Glomerular endothelial cell (primary cell): ENCODE data around the gene APOB. TPM values are rescaled to one million over a fixed set of nuclear protein-coding genes. Genes with fewer than 3 reads are reported as not detected.

Experiments used
- DNase-seq: peaks from one replicate; pipeline ENCODE4 v3.0.0-alpha.2; 2011; ENCODE audit warnings: low read depth, low spot score; ENCODE audit errors: extremely low read depth
- total RNA-seq: library from RNA; depleted of rRNA; stranded (reverse); fragments of >200 nt; gene quantifications from 2 replicates; pipeline ENCODE4 v1.2.3, GENCODE V29; 2015

Gene APOB
- total RNA-seq, 1 donor from 2014 or later: 0.18 TPM

DNA sequence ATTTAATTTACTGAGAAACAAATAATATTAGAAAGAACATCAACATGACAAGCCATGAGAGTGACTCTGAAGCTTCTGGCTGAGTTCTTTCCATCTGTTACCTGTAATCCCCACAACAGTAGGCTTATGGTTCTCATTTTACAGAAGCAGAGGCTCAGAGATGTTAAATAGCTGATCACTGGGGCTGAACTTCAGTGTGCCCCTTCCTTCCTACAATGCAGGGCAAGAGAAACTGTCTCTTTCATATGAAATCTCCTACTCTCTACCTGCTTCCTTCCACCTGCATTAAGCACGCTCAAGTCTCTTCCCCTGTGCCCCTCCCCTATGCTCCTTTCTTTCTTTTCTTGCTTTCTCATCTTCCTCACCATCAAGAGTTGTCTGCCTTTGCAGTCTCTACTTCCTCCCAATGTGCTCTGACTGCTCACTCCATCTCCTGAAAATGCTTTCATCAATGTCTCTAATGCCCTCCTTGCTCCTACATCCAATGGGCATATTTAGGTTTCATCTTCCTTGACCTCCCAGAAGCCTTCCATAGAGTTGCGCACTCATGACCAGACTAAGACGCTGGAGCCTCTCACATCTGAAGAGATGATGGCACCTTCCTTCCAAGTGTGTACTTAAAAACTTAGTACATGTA lies 23.7 kb downstream of the APOB start:
- no peak for DNase-seq

DNA sequence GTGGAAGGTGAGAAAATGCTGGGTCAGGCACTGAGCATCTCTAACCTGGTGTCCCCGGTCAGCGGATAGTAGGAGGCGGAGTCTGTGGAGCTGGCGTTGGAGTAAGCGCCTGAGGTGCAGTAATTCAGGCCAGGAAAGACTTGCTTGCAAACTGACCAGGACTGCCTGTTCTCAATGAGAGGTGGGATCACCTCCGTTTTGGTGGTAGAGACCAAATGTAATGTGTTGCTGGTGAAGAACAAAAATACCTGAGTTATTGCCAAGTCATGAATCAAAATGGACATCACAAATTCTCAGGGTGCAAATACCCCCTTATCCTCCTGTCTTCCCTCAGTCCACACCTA lies 24.2 kb downstream of the APOB start:
- no peak for DNase-seq

DNA sequence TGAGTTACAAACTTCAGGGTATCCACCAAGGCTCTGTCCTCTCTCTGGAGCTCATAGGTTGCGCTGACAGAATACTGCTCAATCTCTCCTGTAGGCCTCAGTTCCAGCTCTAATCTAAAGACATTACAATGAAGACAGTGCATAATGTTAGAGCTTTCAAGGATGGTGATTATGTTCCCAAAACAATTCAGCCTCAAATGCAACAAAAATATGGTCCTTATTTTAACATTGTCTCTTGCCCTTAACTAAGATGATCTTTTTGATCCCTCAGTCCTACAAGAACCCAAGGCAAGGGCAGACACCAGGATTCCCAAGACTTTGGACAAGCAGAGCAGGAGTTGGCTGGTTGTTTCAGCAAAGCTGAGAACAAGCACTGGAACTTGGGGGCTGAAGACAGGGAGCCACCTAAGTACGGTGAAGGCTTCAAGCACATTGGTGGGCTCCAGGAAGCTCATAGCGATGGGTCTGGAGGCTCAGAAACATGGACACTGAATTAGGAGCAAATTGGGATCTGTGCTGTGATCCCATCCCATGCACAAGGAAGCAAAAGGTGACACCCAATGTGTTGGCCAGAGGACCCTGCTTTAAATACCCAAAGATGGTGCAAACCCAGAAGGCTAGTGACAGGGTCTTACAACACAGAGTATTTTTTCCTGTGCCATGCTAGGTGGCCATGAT lies 24.7 kb downstream of the APOB start:
- no peak for DNase-seq

DNA sequence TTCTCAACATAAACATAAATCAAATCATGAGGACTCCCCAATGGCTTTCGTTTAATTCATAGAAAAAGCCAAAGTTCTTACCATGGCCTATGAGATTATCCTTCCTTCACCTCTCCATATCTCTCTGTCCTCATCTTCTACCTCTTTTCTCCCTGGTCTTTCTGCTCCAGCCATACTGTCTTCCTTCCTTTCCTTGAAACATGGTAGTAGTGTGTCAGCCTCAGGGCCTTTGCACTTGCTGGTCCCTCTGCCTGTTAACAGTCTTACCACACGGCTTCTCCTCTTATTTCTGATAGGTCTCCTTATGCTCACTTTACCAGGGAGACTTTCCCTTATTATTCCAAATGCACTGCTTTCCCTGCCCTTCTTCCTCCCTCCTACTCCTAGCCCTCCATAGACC lies 25.6 kb downstream of the APOB start:
- DNase-seq: no peak

DNA sequence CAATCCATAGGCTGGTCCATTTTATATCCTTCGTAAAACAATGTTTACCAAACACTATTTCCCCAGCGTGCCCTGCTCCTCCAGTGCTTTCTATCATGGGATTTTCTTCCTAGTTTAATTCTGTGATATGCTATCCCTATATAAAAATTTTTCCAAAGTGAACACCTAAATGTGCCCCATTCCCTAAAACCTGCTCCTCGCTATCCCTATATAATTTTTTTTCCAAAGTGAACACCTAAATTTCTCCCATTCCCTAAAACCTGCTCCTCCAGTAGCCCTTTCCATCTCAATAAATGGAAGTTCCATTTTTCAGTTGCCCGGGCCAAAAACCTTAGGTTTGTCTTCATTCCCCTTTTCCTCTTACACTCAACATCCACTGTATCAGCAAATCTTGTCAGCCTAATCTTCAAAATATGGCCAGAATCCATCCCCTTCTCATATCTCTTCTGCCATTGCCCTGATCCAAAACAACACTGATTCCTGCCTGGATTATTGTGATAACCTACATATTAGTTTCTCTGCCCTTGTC lies 26.1 kb downstream of the APOB start:
- DNase-seq: no peak

DNA sequence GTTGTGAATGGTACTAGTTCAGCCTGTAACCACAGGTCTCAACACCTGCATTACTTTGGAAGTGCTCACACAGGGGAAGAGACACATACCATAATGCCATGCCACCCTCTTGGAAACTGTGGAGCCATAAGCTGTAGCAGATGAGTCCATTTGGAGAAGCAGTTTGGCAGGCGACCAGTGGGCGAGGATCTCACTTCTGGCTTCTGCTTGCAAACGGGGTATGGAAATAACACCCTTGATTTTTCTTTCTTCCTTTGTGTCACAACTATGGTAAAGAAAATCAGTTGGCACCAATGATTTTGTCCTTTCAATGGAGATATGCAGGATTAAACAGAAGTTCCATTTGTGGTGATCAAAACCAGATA lies 28.6 kb downstream of the APOB start:
- DNase-seq: no peak

DNA sequence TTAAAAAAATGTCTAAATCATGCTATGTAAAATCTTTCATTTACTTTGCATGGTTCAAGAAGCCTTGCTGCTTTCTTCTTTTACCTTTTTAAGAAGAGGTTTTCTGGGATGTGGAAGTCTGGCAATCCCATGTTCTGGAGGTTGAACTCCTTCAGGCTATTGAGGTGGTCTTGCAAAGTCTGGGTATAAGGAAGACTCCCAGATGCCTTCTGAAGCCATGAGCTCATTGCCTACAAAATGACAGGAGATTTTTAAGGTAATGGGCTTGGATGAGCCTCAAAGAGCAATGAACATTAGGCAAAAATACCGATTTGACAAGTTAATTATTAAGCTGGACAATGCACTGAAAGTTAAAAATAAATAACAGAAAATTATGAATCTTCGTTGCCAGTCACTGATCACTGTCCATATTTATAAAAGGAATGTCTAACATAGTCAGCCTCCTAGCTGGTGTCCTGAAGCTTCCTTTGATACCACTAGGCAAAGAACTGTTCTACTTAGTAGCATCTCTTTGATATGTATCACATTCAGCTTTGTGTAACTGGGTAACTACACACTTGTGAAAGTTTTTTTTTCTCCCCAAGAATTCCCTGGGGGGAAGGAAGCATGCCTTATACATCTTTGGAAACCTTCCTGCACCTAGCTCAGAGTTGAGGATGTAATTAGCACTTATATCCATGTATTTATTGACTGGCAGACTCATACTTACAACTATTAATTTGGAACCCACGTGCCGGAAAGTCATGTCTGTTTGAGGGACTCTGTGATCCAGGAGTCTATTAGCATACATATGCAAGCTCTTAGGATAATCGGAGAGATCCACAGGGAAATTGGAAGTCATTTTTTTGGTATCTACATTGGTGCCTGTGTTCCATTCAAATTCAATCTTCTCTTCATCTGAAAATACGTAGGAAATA lies 29.3 kb downstream of the APOB start:
- no peak for DNase-seq

DNA sequence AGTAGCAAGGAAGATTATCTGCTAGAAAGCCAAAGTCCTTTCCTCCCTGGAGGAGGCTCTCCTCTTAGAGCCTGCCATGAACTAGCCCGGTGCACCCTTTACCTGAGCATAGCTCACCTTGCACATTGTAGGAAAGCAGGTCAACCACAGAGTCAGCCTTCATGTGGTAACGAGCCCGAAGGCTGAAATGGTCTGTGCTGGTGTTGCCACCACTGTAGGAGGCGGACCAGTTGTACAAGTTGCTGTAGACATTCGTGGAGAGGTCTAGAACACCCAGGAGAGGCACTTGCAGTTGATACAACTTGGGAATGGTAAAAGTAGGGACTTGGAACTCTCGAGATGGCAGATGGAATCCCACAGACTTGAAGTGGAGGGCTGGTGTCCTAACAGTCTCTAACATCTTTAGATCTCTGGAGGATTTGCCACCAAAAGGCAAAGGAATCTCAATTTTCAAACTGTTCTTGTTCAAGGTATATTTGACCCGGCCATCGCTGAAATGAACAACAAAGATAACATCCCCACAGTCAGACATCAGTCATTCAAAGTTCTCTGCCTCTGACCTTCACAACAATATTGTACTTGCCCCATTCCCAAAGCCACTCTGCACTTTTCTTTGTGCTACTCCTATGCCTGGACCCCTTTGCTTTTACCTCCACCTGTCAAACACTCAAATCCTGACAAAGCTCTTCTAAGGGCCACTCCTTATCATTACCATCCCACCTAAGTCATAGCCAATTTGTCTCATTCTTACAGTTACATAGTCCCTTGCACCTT lies 30.6 kb downstream of the APOB start:
- DNase-seq: no peak

DNA sequence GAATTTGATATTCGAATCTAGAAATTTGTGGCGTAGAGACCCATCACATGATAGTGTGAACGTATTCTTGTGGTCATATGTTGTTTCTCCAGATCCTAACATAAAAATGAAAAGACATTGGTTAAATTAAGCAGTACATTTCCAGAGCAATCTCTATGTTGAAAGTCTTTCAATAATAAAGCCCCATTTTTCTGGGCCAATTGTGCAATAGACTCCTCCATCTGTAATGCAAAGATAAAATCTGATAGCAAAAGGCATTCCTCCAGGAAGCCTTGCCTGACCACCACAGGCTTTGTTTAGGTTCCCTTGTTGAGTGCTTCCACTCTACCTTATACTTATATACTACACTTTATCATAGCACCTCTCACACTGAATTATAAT lies 31.3 kb downstream of the APOB start:
- no peak for DNase-seq

DNA sequence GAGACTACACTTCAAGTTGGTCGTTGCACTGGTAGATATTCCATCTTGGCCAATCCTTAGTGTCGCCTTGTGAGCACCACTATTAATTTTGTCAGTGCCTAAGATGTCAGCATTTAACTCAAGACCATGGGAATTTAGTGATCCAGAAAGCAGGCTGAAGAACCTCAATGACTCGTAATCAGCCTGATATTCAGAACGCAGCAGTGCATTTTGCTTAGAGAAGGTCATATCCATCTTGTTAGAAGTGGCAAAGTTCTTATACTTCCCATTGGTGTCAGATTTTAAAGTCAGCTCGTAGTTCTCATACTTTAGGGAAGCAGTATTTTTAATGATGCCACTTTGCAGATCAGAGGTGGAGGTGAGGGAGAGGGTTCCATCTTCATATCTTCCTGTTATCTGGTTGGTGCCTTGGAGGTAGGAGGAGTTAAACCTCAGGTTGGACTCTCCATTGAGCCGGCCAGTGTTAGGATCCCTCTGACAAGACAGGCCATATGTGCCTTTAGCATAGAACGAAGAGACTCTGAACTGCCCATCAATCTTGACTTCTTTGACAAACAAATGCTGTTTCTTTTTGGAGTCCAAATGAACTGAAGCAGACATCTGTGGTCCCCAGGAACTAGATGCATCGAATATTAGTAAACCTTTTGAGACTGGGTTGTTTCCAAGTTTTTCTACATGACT lies 31.9 kb downstream of the APOB start:
- DNase-seq: no peak

DNA sequence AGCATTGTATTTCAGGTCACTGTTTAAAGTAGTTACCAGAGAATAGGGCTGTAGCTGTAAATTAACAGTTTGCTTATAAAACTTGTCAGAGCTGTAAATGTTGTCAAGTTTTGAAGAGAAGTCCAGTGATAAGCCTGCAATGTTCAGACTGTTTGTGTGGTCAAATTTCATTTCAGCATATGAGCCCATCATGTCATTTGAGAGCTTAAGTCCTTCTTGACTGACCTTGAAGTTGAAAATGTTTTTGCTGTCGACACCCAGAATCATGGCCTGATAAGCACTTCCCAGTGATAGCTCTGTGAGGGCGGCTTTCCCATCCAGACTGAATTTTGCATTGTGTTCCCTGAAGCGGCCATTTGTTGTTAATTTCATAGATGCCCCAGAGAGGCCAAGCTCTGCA lies 32.4 kb downstream of the APOB start:
- DNase-seq: no peak

DNA sequence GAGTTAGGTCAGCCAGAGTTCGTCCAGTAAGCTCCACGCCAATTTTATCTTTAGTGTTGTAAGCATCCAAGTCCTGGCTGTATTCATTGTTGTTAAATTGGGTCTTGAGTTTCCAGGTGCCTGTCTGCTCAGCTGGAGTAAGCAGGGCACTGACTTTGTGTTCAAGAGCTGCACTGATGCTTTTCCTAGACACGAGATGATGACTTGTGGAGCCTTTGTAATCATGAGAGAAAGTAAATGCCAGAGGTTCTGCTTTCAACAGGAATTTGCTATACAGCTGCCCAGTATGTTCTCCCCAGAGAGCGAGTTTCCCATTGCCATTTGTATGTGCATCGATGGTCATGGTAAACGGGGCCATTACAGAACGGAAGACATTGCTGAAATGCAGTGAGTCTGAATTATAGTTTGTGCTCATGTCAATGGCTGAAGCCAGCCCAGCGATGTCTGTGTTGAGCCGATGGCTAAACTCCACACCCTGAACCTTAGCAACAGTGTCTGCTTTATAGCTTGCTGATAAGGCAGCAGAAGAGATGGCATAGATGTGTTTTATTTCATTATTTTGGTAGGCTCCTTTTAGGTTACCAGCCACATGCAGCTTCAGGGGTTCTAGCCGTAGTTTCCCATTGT lies 32.9 kb downstream of the APOB start:
- no peak for DNase-seq

DNA sequence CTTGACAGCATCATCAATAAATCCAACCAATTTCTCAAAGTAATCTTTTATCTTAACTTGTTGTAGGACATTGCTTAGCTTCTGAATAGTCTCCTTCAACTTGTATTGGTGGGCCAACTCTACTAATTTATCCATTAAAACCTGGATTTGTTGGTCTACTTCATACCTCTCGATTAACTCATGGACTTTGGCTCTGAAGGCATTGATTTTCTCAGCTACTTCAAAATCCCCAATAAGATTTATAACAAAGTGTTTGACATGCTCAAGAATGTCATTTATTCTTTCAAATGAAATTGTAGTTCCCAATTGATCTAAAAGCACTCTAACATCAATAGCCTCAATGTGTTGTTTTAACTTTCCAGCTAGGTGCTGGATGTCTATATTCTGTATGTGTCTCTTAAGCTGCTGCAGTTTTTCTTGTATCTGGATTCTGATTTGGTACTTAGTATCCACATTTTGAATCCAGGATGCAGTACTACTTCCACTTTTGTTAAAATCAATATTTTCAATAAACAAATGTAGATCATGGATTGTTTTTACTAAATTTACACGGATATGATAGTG lies 34.1 kb downstream of the APOB start:
- no peak for DNase-seq

DNA sequence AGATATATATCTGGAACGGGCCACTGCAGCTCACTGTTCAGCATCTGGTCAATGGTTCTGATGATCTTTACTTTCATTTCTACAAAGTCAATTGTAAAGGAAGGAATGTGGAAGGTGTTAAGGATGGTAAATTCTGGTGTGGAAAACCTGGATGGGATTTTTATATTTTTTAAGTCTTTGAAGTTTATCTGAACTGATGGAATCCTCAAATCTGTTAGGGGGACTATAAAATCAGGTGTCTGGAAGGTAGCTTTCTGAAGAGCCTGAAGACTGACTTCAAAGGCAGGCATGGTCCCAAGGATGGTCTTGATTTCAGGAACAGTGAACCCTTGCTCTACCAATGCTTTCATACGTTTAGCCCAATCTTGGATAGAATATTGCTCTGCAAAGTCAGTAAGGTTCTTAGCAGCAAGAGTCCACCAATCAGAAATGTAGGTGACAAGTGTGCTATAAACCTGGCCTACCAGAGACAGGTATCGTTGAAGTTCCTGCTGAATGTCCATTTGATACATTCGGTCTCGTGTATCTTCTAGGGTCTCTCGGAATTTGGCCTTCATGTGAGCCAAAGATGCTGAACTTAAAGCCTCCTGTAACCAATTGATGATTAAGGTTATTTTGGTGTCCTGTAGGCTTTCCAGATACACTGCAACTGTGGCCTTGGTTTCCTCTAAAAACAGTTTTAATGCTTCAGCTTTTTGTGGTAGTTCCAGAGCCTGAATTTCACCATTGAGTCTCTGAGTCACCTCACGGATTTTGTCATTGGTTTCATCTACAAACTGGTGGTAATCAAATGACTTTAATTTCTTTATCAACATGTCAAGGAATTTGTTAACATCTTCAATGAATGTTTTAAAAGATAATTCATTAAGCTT lies 34.8 kb downstream of the APOB start:
- DNase-seq: no peak

DNA sequence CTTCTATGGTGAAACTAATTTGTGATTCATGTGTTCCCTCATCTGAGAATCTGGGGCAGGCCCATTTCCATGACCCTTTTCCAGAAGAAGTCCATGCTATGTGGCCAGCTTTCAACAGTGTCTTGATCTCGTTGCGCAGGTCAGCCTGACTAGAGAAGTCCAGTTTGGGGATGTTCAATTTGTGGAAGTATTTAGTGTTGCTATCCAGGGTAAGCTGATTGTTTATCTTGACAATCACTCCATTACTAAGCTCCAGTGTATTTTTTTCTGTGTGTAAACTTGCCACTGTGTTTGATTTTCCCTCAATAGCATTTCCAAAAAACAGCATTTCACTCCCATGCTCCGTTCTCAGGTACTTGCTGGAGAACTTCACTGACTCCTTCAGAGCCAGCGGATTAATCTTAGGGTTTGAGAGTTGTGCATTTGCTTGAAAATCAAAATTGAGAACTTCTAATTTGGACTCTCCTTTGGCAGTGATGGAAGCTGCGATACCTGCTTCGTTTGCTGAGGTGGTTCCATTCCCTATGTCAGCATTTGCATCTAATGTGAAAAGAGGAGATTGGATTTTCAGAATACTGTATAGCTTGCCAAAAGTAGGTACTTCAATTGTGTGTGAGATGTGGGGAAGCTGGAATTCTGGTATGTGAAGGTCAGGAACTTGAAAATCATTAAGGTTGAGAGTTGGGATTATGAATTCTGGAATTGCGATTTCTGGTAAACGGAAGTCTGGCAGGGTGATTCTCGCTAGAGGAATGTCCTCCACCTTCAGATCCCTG lies 35.7 kb downstream of the APOB start:
- DNase-seq: no peak

DNA sequence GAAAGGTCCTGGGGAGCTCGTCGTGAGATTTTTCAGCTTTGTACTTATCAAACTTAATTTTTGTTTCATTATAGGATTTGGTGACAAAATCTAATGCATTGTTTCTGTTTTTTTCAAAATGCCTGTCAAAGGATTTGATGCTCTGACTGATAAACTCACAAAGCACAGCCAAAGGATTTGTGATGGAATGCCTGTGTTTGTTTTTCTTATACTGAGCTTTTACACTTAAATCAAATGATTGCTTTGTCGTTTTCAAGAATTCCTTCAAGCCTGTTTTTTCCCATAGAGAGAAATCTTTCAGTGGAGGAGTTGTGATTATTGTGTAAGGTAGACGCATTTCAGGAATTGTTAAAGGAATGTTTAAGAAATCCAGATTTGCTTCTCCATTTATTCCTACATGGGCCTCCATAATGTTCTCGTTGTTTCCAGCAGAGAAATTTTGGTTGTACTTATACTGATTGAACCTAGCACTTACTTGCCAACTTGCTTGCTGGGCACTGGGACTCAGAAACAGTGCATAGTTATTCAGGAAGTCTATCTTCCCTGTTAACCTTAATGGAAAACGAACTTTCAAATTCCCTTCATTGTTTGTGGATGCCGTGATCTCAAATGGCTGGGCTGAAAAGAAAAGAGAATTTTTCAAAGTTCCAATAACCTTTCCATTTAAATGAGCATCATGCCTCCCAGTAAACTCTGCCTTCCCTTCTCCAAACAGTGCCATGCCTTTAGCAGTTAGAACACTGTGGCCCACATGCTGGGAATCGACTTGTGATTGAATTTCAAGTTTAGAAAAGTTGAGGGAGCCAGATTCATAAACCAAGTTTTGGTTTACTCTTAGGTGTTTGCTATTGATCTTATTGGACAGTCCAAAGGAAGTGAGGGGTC lies 36.5 kb downstream of the APOB start:
- no peak for DNase-seq
